ENCODE measurements around the gene BLM. TPM values are rescaled to one million over a fixed set of nuclear protein-coding genes. Genes with fewer than 3 reads are reported as not detected.

The BLM gene
- total and polyA plus RNA-seq, 2 of the 13 experiments (the other 11 are each of a cell fraction or from before 2014, with no cell fraction given) = 5.1 to 11.8 TPM

DNA sequence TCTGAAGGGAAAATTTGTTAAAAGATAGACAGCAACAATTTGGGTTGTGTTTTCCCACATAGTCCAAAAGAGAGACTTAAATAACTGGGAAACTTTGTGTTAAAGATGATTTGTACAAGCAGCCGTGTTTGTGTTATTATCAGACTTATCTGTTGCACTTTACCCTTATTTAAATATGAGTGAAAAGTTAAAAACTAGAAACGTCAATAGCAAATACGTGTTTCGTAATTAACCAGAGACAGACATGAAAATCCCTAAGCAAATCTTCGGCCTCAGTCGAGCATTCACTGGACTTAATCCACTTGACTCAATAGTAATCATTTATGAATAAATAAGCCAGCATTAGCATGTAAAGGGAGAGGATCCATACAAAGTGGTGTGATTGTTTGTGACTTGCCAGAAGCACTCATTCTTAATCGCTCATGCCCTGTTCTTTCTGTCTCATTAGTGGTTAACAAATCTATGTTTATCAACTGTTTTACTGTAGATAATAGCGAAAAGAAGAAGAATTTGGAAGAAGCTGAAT, 34.2 kb downstream of the BLM start:
- peaks cover 0 to 4% of the 10 kb centered on the region in 2 experiments; a peak in 1 of 5 replicates for H3K36me3 ChIP-seq (replicated peaks in 1 of 2; ENCODE audit: control insufficient read depth in 1 of 2, insufficient read depth in 2 of 2, low read length in 2 of 2)
- 42% methylated on average over 8 of the region's 8 CpGs for WGBS (ENCODE audit: low lambda C conversion rate)
- H3K9me3 ChIP-seq (ENCODE audit: low read length) = no peaks in the 10 kb centered on the region
- no peak overlapping the region for H3K27ac ChIP-seq (ENCODE audit: extremely low read length, insufficient read depth, low read length)
- ChIA-PET POLR2A (no interaction called here), CTCF (ENCODE audit: low intra/inter-chr PET ratio, low total read pairs) (no interaction called here)
- H3K4me1 ChIP-seq (ENCODE audit: insufficient read depth, low read length) = peaks cover 10% of the 10 kb centered on the region
- BruUV-seq (replicated peaks) = no TSS peak
- in situ Hi-C loops (cut with HindIII; ENCODE audit: extremely low pct_ligation_motif_present, low pct_unique_long_range_greater_than_20kb) = no loop called here
- no peak overlapping the region for H3K9ac ChIP-seq (ENCODE audit: insufficient read depth, low read depth, low read length)
- H3K27me3 ChIP-seq (ENCODE audit: control insufficient read depth in 1 of 2, insufficient read depth in 2 of 2, low read length in 2 of 2) = no peaks in the 10 kb centered on the region
- TF ChIP-seq ZNF75D (CRISPR knock-in tag; IDR thresholded peaks at IDR 0.05; ENCODE audit: borderline replicate concordance) = no peak
- TF ChIP-seq PPARG (CRISPR knock-in tag; conservative IDR thresholded peaks at IDR 0.05) = peak; percentile 82
- TF ChIP-seq, protein P1, sequence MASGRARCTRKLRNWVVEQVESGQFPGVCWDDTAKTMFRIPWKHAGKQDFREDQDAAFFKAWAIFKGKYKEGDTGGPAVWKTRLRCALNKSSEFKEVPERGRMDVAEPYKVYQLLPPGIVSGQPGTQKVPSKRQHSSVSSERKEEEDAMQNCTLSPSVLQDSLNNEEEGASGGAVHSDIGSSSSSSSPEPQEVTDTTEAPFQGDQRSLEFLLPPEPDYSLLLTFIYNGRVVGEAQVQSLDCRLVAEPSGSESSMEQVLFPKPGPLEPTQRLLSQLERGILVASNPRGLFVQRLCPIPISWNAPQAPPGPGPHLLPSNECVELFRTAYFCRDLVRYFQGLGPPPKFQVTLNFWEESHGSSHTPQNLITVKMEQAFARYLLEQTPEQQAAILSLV (CRISPR knock-in tag; IDR thresholded peaks at IDR 0.05; ENCODE audit: borderline replicate concordance) = no peak
- TF ChIP-seq ZNF333 (CRISPR knock-in tag; IDR thresholded peaks at IDR 0.05; ENCODE audit: borderline replicate concordance) = no peak
- TF ChIP-seq, protein P2, sequence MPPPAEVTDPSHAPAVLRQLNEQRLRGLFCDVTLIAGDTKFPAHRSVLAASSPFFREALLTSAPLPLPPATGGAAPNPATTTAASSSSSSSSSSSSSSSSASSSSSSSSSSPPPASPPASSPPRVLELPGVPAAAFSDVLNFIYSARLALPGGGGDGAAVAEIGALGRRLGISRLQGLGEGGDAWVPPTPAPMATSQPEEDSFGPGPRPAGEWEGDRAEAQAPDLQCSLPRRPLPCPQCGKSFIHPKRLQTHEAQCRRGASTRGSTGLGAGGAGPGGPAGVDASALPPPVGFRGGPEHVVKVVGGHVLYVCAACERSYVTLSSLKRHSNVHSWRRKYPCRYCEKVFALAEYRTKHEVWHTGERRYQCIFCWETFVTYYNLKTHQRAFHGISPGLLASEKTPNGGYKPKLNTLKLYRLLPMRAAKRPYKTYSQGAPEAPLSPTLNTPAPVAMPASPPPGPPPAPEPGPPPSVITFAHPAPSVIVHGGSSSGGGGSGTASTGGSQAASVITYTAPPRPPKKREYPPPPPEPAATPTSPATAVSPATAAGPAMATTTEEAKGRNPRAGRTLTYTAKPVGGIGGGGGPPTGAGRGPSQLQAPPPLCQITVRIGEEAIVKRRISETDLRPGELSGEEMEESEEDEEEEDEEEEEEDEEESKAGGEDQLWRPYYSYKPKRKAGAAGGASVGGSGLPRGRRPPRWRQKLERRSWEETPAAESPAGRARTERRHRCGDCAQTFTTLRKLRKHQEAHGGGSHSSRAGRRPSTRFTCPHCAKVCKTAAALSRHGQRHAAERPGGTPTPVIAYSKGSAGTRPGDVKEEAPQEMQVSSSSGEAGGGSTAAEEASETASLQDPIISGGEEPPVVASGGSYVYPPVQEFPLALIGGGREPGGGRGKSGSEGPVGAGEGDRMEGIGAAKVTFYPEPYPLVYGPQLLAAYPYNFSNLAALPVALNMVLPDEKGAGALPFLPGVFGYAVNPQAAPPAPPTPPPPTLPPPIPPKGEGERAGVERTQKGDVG (CRISPR knock-in tag; IDR thresholded peaks at IDR 0.05; ENCODE audit: borderline replicate concordance) = no peak
- TF ChIP-seq, protein P3, sequence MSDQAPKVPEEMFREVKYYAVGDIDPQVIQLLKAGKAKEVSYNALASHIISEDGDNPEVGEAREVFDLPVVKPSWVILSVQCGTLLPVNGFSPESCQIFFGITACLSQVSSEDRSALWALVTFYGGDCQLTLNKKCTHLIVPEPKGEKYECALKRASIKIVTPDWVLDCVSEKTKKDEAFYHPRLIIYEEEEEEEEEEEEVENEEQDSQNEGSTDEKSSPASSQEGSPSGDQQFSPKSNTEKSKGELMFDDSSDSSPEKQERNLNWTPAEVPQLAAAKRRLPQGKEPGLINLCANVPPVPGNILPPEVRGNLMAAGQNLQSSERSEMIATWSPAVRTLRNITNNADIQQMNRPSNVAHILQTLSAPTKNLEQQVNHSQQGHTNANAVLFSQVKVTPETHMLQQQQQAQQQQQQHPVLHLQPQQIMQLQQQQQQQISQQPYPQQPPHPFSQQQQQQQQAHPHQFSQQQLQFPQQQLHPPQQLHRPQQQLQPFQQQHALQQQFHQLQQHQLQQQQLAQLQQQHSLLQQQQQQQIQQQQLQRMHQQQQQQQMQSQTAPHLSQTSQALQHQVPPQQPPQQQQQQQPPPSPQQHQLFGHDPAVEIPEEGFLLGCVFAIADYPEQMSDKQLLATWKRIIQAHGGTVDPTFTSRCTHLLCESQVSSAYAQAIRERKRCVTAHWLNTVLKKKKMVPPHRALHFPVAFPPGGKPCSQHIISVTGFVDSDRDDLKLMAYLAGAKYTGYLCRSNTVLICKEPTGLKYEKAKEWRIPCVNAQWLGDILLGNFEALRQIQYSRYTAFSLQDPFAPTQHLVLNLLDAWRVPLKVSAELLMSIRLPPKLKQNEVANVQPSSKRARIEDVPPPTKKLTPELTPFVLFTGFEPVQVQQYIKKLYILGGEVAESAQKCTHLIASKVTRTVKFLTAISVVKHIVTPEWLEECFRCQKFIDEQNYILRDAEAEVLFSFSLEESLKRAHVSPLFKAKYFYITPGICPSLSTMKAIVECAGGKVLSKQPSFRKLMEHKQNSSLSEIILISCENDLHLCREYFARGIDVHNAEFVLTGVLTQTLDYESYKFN (CRISPR knock-in tag; conservative IDR thresholded peaks at IDR 0.05) = peak; percentile 36
- TF ChIP-seq EP300 (IDR thresholded peaks at IDR 0.05; ENCODE audit: low read depth in 2 of 2, low read length in 2 of 2) = 0 out of 4 replicates have a peak, but pooled peaks of 1 of the 2 experiments have one; percentile 8
- TF ChIP-seq EP300 (CRISPR knock-in tag; IDR thresholded peaks at IDR 0.05; ENCODE audit: borderline replicate concordance) = no peak
- TF ChIP-seq, protein P4, sequence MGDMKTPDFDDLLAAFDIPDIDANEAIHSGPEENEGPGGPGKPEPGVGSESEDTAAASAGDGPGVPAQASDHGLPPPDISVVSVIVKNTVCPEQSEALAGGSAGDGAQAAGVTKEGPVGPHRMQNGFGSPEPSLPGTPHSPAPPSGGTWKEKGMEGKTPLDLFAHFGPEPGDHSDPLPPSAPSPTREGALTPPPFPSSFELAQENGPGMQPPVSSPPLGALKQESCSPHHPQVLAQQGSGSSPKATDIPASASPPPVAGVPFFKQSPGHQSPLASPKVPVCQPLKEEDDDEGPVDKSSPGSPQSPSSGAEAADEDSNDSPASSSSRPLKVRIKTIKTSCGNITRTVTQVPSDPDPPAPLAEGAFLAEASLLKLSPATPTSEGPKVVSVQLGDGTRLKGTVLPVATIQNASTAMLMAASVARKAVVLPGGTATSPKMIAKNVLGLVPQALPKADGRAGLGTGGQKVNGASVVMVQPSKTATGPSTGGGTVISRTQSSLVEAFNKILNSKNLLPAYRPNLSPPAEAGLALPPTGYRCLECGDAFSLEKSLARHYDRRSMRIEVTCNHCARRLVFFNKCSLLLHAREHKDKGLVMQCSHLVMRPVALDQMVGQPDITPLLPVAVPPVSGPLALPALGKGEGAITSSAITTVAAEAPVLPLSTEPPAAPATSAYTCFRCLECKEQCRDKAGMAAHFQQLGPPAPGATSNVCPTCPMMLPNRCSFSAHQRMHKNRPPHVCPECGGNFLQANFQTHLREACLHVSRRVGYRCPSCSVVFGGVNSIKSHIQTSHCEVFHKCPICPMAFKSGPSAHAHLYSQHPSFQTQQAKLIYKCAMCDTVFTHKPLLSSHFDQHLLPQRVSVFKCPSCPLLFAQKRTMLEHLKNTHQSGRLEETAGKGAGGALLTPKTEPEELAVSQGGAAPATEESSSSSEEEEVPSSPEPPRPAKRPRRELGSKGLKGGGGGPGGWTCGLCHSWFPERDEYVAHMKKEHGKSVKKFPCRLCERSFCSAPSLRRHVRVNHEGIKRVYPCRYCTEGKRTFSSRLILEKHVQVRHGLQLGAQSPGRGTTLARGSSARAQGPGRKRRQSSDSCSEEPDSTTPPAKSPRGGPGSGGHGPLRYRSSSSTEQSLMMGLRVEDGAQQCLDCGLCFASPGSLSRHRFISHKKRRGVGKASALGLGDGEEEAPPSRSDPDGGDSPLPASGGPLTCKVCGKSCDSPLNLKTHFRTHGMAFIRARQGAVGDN (CRISPR knock-in tag; IDR thresholded peaks at IDR 0.05) = no peak
- H2AFZ ChIP-seq (ENCODE audit: low read length) = peak overlapping the region; percentile 35
- DNase-seq (ENCODE audit: low spot score) (peak; percentile 24), ATAC-seq (no peak), FAIRE-seq (peak; percentile 54)
- intact Hi-C loops (cut with micrococcal nuclease; ENCODE audit: unreplicated experiment) = no loop called here
- H3K4me3 ChIP-seq (replicated peaks in 1 of 3; ENCODE audit: insufficient read depth in 1 of 3, low read depth in 2 of 3, low read length in 3 of 3) = no peak overlapping the region
- no peaks in the 10 kb centered on the region for H4K20me1 ChIP-seq (ENCODE audit: insufficient read depth, low read length)
- H3K79me2 ChIP-seq (ENCODE audit: insufficient read depth, low read length) = no peaks in the 10 kb centered on the region
- H3K4me2 ChIP-seq (ENCODE audit: low read depth, low read length) = no peak overlapping the region

Data from HepG2 (cell line).